Right renal pelvis (tissue), 4 donors: ENCODE measurements around the gene PCSK4. TPM values are rescaled to one million over a fixed set of nuclear protein-coding genes. Genes with fewer than 3 reads are reported as not detected.
A peak's percentile ranks its signal among the peaks of the same experiment; 100 is the strongest.
"Not testable (repeated sequence)": the region's sequence is repeated elsewhere in the genome, so short reads cannot be mapped to it uniquely, and the experiment has no call there.

Experiments used
- DNase-seq, 4 donors: peaks; one replicate each; pipeline ENCODE4 v3.0.0-alpha.2; 2013; ENCODE audit warnings: low read depth in 4 of 4, low spot score in 3 of 4, missing footprints in 1 of 4
- polyA plus RNA-seq, 4 donors: library from polyadenylated mRNA; unstranded; fragments of 120-200 nt; gene quantifications; one replicate each; pipeline ENCODE4 v1.2.1, GENCODE V29; 2013; ENCODE audit not compliant: insufficient read length in 4 of 4

The PCSK4 gene
- polyA plus RNA-seq, 4 donors, result 3.4 to 7.9 (median 5.1) TPM

- DNase-seq, result no peak
Measured at GRCh38 chr19:1489463-1490310, 463 bp downstream of the PCSK4 start.

GRCh38 chr19:1488282-1488601, 1.9 kb downstream of the PCSK4 start:
- DNase-seq, result no peak

- DNase-seq, result no peak
Measured at GRCh38 chr19:1487576-1488281, 2.4 kb downstream of the PCSK4 start.

GRCh38 chr19:1486720-1487575, 3.2 kb downstream of the PCSK4 start:
- DNase-seq, result no peak

- DNase-seq, result no peak
Measured at GRCh38 chr19:1483979-1484428, 6.1 kb downstream of the PCSK4 start.

GRCh38 chr19:1483131-1483978, 6.8 kb downstream of the PCSK4 start:
- DNase-seq, result no peak

- no peak for DNase-seq
Measured at GRCh38 chr19:1482361-1483130, 7.6 kb downstream of the PCSK4 start.

GRCh38 chr19:1481893-1482360, 8.2 kb downstream of the PCSK4 start:
- DNase-seq, result no peak

- DNase-seq, result no peak
Measured at GRCh38 chr19:1481224-1481892, 8.8 kb downstream of the PCSK4 start.

GRCh38 chr19:1478934-1479707, 11.0 kb downstream of the PCSK4 start, which contains the start of gene C19orf25:
Gene C19orf25, minus strand, starts transcription at chr19:1479215. Its CDS starts 312 bp downstream, at chr19:1478903.
- DNase-seq, result peak; percentile 84 to 87 (median 86)

- not testable (repeated sequence) for DNase-seq
Measured at GRCh38 chr19:1477056-1477455, 13.1 kb downstream of the PCSK4 start.

GRCh38 chr19:1475751-1476437, 14.3 kb downstream of the PCSK4 start:
- DNase-seq, result no peak

- DNase-seq, result no peak
Measured at GRCh38 chr19:1474765-1475351, 15.3 kb downstream of the PCSK4 start.

GRCh38 chr19:1474011-1474764, 16.0 kb downstream of the PCSK4 start:
- DNase-seq, result no peak

- no peak for DNase-seq
Measured at GRCh38 chr19:1473085-1473851, 16.9 kb downstream of the PCSK4 start.
